Vagina (tissue), 2 donors: ENCODE measurements around the gene P2RY6.

Experiments
- CTCF ChIP-seq, 3 experiments: fragments of 450-650 bp in 2 of 3; fragments of 200-600 bp in 1 of 3; sonication (generic) in 1 of 3; IDR thresholded peaks; one replicate each; pipeline ENCODE4 v1.5.1; 2017 to 2019; ENCODE audit warnings: antibody characterized with exemption in 3 of 3, mild to moderate bottlenecking in 2 of 3, moderate library complexity in 2 of 3
- POLR2A ChIP-seq, 2 donors: fragments of 450-650 bp; IDR thresholded peaks; one replicate each; pipeline ENCODE4 v1.6.1; 2017; ENCODE audit warnings: antibody characterized with exemption in 2 of 2, mild to moderate bottlenecking in 2 of 2, moderate library complexity in 2 of 2
- POLR2AphosphoS5 ChIP-seq, 2 donors: sonication (generic); formaldehyde crosslinking; IDR thresholded peaks; one replicate each; pipeline ENCODE4 v1.9.0; 2017; ENCODE audit warnings: antibody characterized with exemption in 2 of 2, mild to moderate bottlenecking in 2 of 2, low read depth in 1 of 2; ENCODE audit not compliant: insufficient read depth in 1 of 2

DNA sequence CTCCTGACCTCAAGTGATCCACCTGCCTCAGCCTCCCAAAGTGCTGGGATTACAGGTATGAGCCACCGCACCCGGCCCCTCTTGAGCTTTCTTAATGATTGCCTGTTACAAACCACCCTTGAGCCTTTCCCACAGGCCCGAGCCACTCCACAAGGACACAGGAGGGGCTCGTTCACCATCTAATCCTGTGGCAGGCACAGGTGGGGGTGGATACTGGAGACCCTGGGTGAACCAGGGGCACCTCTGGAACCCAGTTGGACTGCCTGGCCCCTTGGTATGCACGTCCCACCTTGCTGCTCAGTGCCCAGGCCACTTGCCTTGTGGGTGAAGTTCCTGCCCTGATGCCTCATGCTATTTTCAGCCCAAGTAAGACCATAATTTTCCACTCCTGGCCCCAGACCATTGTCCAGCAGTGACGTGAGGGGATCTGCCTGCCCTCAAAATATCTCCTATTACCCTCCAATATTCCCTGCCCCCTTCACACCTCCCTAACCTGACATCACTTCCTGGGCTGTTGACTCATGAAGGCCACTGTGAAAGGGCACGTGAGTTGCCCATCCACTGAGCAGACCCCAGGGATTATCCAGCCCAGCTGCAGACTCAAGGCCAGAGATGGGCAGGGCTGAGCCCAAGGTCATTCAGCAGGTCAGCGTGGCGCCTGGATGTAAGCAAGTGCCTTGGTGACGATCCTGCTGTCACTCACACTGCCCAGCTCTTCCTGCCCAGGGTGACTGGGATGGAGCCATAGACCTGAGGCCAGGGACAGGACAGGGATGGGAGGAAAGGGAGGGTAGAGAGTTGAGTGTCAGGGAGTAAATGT, 34.5 kb upstream of the P2RY6 start:
- no peak for TF ChIP-seq CTCF (IDR thresholded peaks at IDR 0.05)
- no peak for TF ChIP-seq POLR2A (IDR thresholded peaks at IDR 0.05)
- no peak for TF ChIP-seq POLR2AphosphoS5 (IDR thresholded peaks at IDR 0.05; ENCODE audit: insufficient read depth in 1 of 2, low read depth in 1 of 2)
